Esophagus squamous epithelium (tissue), 4 donors: ENCODE results near the gene ERGIC2.

Source experiments
- POLR2A ChIP-seq, 4 donors: fragments of 450-650 bp; IDR thresholded peaks; one replicate each; pipeline ENCODE4 v1.6.1; 2017; ENCODE audit warnings: antibody characterized with exemption in 4 of 4, mild to moderate bottlenecking in 4 of 4, moderate library complexity in 3 of 4
- TF ChIP-seq, protein P1 (sequence below), 6 experiments: fragments of 450-650 bp in 4 of 6; fragments of 200-600 bp in 2 of 6; sonication (generic) in 2 of 6; IDR thresholded peaks; one replicate each; pipeline ENCODE4 v1.5.1; 2016 to 2019; ENCODE audit warnings: antibody characterized with exemption in 6 of 6, mild to moderate bottlenecking in 4 of 6, moderate library complexity in 4 of 6

DNA sequence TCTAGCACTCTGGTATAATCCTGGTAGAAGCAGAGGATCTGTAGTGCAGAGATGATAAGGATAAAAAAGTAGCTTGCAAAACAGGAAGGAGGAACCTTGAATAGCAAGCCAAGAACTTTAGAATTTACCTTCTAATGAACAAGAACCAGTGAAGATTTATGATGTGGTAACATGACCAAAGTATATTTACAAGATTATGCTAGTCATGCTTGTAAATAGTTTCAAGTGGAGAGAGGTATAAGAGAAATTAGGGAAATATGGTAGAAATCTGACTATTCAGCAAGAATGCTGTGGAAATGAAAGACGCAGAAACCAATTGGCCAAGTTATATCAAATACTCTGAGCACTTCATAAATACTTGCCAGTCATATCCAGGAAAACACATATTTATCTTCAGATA, 47.8 kb downstream of the ERGIC2 start:
- TF ChIP-seq, protein P1, sequence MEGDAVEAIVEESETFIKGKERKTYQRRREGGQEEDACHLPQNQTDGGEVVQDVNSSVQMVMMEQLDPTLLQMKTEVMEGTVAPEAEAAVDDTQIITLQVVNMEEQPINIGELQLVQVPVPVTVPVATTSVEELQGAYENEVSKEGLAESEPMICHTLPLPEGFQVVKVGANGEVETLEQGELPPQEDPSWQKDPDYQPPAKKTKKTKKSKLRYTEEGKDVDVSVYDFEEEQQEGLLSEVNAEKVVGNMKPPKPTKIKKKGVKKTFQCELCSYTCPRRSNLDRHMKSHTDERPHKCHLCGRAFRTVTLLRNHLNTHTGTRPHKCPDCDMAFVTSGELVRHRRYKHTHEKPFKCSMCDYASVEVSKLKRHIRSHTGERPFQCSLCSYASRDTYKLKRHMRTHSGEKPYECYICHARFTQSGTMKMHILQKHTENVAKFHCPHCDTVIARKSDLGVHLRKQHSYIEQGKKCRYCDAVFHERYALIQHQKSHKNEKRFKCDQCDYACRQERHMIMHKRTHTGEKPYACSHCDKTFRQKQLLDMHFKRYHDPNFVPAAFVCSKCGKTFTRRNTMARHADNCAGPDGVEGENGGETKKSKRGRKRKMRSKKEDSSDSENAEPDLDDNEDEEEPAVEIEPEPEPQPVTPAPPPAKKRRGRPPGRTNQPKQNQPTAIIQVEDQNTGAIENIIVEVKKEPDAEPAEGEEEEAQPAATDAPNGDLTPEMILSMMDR (IDR thresholded peaks at IDR 0.05) = no peak
- TF ChIP-seq POLR2A (IDR thresholded peaks at IDR 0.05) = no peak
